GM12878 (cell line): ENCODE results near the gene FKBP7. TPM values are rescaled to one million over a fixed set of nuclear protein-coding genes. Genes with fewer than 3 reads are reported as not detected.

Experiments used
- BCLAF1 ChIP-seq: fragments of 450-650 bp; IDR thresholded peaks from 2 replicates; pipeline ENCODE4 v1.6.1; 2017; ENCODE audit warnings: antibody characterized with exemption, mild to moderate bottlenecking, moderate library complexity
- CBFB ChIP-seq: IDR thresholded peaks from 2 replicates; pipeline ENCODE4 v1.6.1; 2016; ENCODE audit warnings: antibody characterized with exemption, low read depth
- CEBPB ChIP-seq, 2 experiments: fragments of 150-350 bp in 1 of 2; IDR thresholded peaks; 2 replicates each; pipeline ENCODE4 v1.6.1; 2012 to 2014; ENCODE audit warnings: low read depth in 2 of 2, low read length in 2 of 2, borderline replicate concordance in 1 of 2, inconsistent platforms in 1 of 2
- CEBPZ ChIP-seq: fragments of 150-350 bp; IDR thresholded peaks from 2 replicates; pipeline ENCODE4 v1.6.1; 2016; ENCODE audit warnings: low read depth, low read length
- EGR1 ChIP-seq, 2 experiments: IDR thresholded peaks; 1 replicate in 1 of 2; 2 replicates in 1 of 2; pipeline ENCODE4 v1.6.1; 2011 to 2012; ENCODE audit warnings: low read depth in 2 of 2, low read length in 2 of 2, borderline replicate concordance in 1 of 2, mild to moderate bottlenecking in 1 of 2, moderate library complexity in 1 of 2
- GATAD2B ChIP-seq: fragments of 450-650 bp; conservative IDR thresholded peaks from 2 replicates; pipeline ENCODE4 v1.6.1; 2017; ENCODE audit warnings: low read depth, mild to moderate bottlenecking, moderate library complexity
- IRF3 ChIP-seq: fragments of 450-650 bp; IDR thresholded peaks from 2 replicates; pipeline ENCODE4 v1.6.1; 2014; ENCODE audit warnings: mild to moderate bottlenecking
- JUNB ChIP-seq: IDR thresholded peaks from 2 replicates; pipeline ENCODE4 v1.6.1; 2016; ENCODE audit warnings: antibody characterized with exemption, mild to moderate bottlenecking
- KLF5 ChIP-seq: fragments of 450-650 bp; IDR thresholded peaks from 2 replicates; pipeline ENCODE4 v1.6.1; 2014; ENCODE audit warnings: mild to moderate bottlenecking; ENCODE audit not compliant: partially characterized antibody
- MAX ChIP-seq: IDR thresholded peaks from 2 replicates; pipeline ENCODE4 v1.6.1; 2012; ENCODE audit warnings: low read depth, low read length, improper control_type of control experiment
- NR2C2 ChIP-seq: IDR thresholded peaks from 2 replicates; pipeline ENCODE4 v1.6.1; 2011; ENCODE audit warnings: borderline replicate concordance, low read depth; ENCODE audit not compliant: control insufficient read depth, insufficient read length
- PAX8 ChIP-seq: fragments of 450-650 bp; IDR thresholded peaks from 2 replicates; pipeline ENCODE4 v1.6.1; 2017; ENCODE audit warnings: mild to moderate bottlenecking, moderate library complexity
- RAD51 ChIP-seq: fragments of 450-650 bp; IDR thresholded peaks from 2 replicates; pipeline ENCODE4 v1.6.1; 2016; ENCODE audit warnings: moderate library complexity, mild to moderate bottlenecking, inconsistent platforms
- RELA ChIP-seq: fragments of 450-650 bp; IDR thresholded peaks from 2 replicates; pipeline ENCODE4 v1.8.0; 2014; ENCODE audit warnings: borderline replicate concordance; ENCODE audit not compliant: partially characterized antibody
- RELB ChIP-seq: fragments of 450-650 bp; IDR thresholded peaks from 2 replicates; pipeline ENCODE4 v1.6.1; 2017; ENCODE audit warnings: low read depth, mild to moderate bottlenecking, moderate library complexity
- RFX5 ChIP-seq: IDR thresholded peaks from 2 replicates; pipeline ENCODE4 v1.6.1; 2011; ENCODE audit warnings: low read depth, low read length, improper control_type of control experiment
- RUNX3 ChIP-seq: IDR thresholded peaks from 2 replicates; pipeline ENCODE4 v1.6.1; 2012; ENCODE audit warnings: low read length, inconsistent platforms
- SPI1 ChIP-seq: IDR thresholded peaks from 2 replicates; pipeline ENCODE4 v1.6.1; 2011; ENCODE audit warnings: low read depth, mild to moderate bottlenecking, low read length, moderate library complexity, borderline replicate concordance; ENCODE audit not compliant: insufficient read depth
- polyA plus RNA-seq, 11 experiments: library from polyadenylated mRNA; depleted of rRNA in 4 of 11; unstranded in 6 of 11; stranded (reverse) in 5 of 11; fragments of >200 nt; fragmentation: Nextera tagmentation in 4 of 11; fragmentation: Illumina TruSeq in 1 of 11; extraction: Ambion mirVana in 4 of 11; extraction: Trizol in 1 of 11; gene quantifications; 1 replicate in 1 of 11; 2 replicates in 10 of 11; pipeline versions ENCODE4 v1.2.1 to v1.2.3, GENCODE V29; 2011 to 2016; ENCODE audit warnings: inconsistent platforms in 2 of 11, missing spikeins in 2 of 11, low read depth in 1 of 11
- total RNA-seq, 4 experiments: library from RNA; depleted of rRNA in 3 of 4; stranded (reverse); fragments of >200 nt in 3 of 4; fragmentation: Illumina TruSeq in 1 of 4; extraction: Trizol in 1 of 4; gene quantifications; 2 replicates each; pipeline versions ENCODE4 v1.2.1 to v1.2.3, GENCODE V29; 2013 to 2021

Gene FKBP7
- total and polyA plus RNA-seq, 10 of the 15 experiments (the other 5 are each of a cell fraction or from before 2014, with no cell fraction given) = 5.6 to 16.7 (median 12.5) TPM

GRCh38 chr2:178414266-178415247 is 63.8 kb downstream of the FKBP7 start (continued):
- TF ChIP-seq IRF3 (no peak), SPI1 (peak; percentile 14; the same call in 1 of the 2 replicates), CEBPZ (no peak), NR2C2 (no peak), RELB (peak; percentile 68), RUNX3 (peak; percentile 99), EGR1 (IDR thresholded peaks at IDR 0.05; ENCODE audit: borderline replicate concordance in 1 of 2, low read depth in 2 of 2, low read length in 2 of 2) (no peak), RFX5 (peak; percentile 65), RELA (no peak), MAX (peak; percentile 85), PAX8 (no peak), RAD51 (no peak; the same call in 1 of the 2 replicates), KLF5 (peak; percentile 35), CEBPB (IDR thresholded peaks at IDR 0.05; ENCODE audit: borderline replicate concordance in 1 of 2, low read depth in 2 of 2, low read length in 2 of 2) (peak in 1 of 2 experiments; percentile 69; a peak in 1 of 4 replicates), CBFB (peak; percentile 96), BCLAF1 (no peak), GATAD2B (peak; percentile 51; the same call in 1 of the 2 replicates), JUNB (no peak)
